Measurements from ENCODE around the gene CEBPZ. TPM values are rescaled to one million over a fixed set of nuclear protein-coding genes. Genes with fewer than 3 reads are reported as not detected.

The CEBPZ gene
- total and polyA plus RNA-seq, 2 donors (not counting 1 experiment from before 2014, with no cell fraction given) = 5.3 to 56.5 TPM

Other genes with a start within 250 kb of the CEBPZ start
- 44.3 and 50.0 TPM in 2 replicates for gene HEATR5B, start 147.2 kb downstream of the CEBPZ start, total RNA-seq
- gene HEATR5B, start 147.2 kb downstream of the CEBPZ start, polyA plus RNA-seq = 33.0 and 54.8 TPM in 2 replicates
- gene GPATCH11, start 147.1 kb downstream of the CEBPZ start, total RNA-seq = 18.2 and 20.2 TPM in 2 replicates
- 7.8 and 9.6 TPM in 2 replicates for gene GPATCH11, start 147.1 kb downstream of the CEBPZ start, polyA plus RNA-seq
- 36.2 and 36.9 TPM in 2 replicates for gene EIF2AK2, start 74.6 kb downstream of the CEBPZ start, total RNA-seq
- 6.5 and 9.7 TPM in 2 replicates for gene EIF2AK2, start 74.6 kb downstream of the CEBPZ start, polyA plus RNA-seq
- not detected in 2 replicates for gene SULT6B1, start 42.9 kb downstream of the CEBPZ start, total RNA-seq
- not detected in 2 replicates for gene SULT6B1, start 42.9 kb downstream of the CEBPZ start, polyA plus RNA-seq
- 36.7 and 38.0 TPM in 2 replicates for gene CEBPZOS, start 35.1 kb downstream of the CEBPZ start, total RNA-seq
- gene CEBPZOS, start 35.1 kb downstream of the CEBPZ start, polyA plus RNA-seq = 17.6 and 18.6 TPM in 2 replicates
- 35.4 and 42.0 TPM in 2 replicates for gene NDUFAF7, start 62 bp upstream of the CEBPZ start, total RNA-seq
- gene NDUFAF7, start 62 bp upstream of the CEBPZ start, polyA plus RNA-seq = 10.9 and 12.2 TPM in 2 replicates
- 82.2 and 83.4 TPM in 2 replicates for gene PRKD3, start 93.2 kb upstream of the CEBPZ start, total RNA-seq
- gene PRKD3, start 93.2 kb upstream of the CEBPZ start, polyA plus RNA-seq = 24.6 and 28.9 TPM in 2 replicates
- 2.1 and 2.6 TPM in 2 replicates for gene QPCT, start 113.0 kb upstream of the CEBPZ start, total RNA-seq
- gene QPCT, start 113.0 kb upstream of the CEBPZ start, polyA plus RNA-seq = 0.48 and 0.87 TPM in 2 replicates